CD1c-positive myeloid dendritic cell (primary cell): ENCODE results near the gene UMAD1.
A peak's percentile ranks its signal among the peaks of the same experiment; 100 is the strongest.

Experiments
- DNase-seq: peaks from one replicate; pipeline ENCODE4 v3.0.0-alpha.2; 2016; ENCODE audit errors: extremely low spot score

UMAD1 gene

GRCh38 chr7:7720750-7721621 is 80.4 kb downstream of the UMAD1 start:
- DNase-seq, result no peak

GRCh38 chr7:7731732-7732131 is 91.2 kb downstream of the UMAD1 start:
- DNase-seq, result no peak

- DNase-seq, result no peak
Measured at GRCh38 chr7:7732621-7733281, 92.2 kb downstream of the UMAD1 start.

GRCh38 chr7:7736671-7737070 is 96.1 kb downstream of the UMAD1 start:
- DNase-seq, result no peak

- no peak for DNase-seq
Measured at GRCh38 chr7:7737674-7738073, 97.1 kb downstream of the UMAD1 start.

- no peak for DNase-seq
Measured at GRCh38 chr7:7738177-7738576, 97.6 kb downstream of the UMAD1 start.

- DNase-seq, result no peak
Measured at GRCh38 chr7:7738622-7739021, 98.1 kb downstream of the UMAD1 start.

- no peak for DNase-seq
Measured at GRCh38 chr7:7739204-7740036, 98.9 kb downstream of the UMAD1 start.

- DNase-seq, result no peak
Measured at GRCh38 chr7:7740037-7740355, 99.4 kb downstream of the UMAD1 start.

GRCh38 chr7:7742223-7742622 is 101.7 kb downstream of the UMAD1 start:
- no peak for DNase-seq

GRCh38 chr7:7745258-7745657 is 104.7 kb downstream of the UMAD1 start:
- no peak for DNase-seq

- DNase-seq, result no peak
Measured at GRCh38 chr7:7745966-7746365, 105.4 kb downstream of the UMAD1 start.

GRCh38 chr7:7746458-7746857 is 105.9 kb downstream of the UMAD1 start:
- no peak for DNase-seq

- no peak for DNase-seq
Measured at GRCh38 chr7:7750571-7751242, 110.2 kb downstream of the UMAD1 start.

- DNase-seq, result no peak
Measured at GRCh38 chr7:7751243-7752092, 110.9 kb downstream of the UMAD1 start.

- no peak for DNase-seq
Measured at GRCh38 chr7:7756577-7756976, 116.0 kb downstream of the UMAD1 start.

GRCh38 chr7:7757576-7757975 is 117.0 kb downstream of the UMAD1 start:
- DNase-seq, result no peak

GRCh38 chr7:7761340-7761973 is 120.9 kb downstream of the UMAD1 start:
- peak; percentile 58 for DNase-seq

- DNase-seq, result peak; percentile 28
Measured at GRCh38 chr7:7761974-7762779, 121.6 kb downstream of the UMAD1 start.
